Parathyroid adenoma (tissue), 2 donors: ENCODE results near the gene CHL1.

ENCODE experiments used
- H2AFZ ChIP-seq: fragments of 300-600 bp; sonication (generic); one replicate; pipeline ENCODE4 v1.7.0; 2017; ENCODE audit warnings: antibody characterized with exemption, mild to moderate bottlenecking
- H3K27ac ChIP-seq: fragments of 300-600 bp; sonication (generic); one replicate; pipeline ENCODE4 v1.7.0; 2017
- H3K27me3 ChIP-seq: fragments of 300-600 bp; sonication (generic); one replicate; pipeline ENCODE4 v1.7.0; 2017; ENCODE audit warnings: low read length; ENCODE audit not compliant: control insufficient read depth, insufficient read depth
- H3K36me3 ChIP-seq: fragments of 300-600 bp; sonication (generic); one replicate; pipeline ENCODE4 v1.7.0; 2017; ENCODE audit warnings: low read length; ENCODE audit not compliant: control insufficient read depth, insufficient read depth
- H3K4me1 ChIP-seq: fragments of 300-600 bp; sonication (generic); one replicate; pipeline ENCODE4 v1.7.0; 2017; ENCODE audit warnings: control low read depth
- H3K4me2 ChIP-seq: fragments of 300-600 bp; sonication (generic); one replicate; pipeline ENCODE4 v1.7.0; 2017; ENCODE audit warnings: low read length
- H3K4me3 ChIP-seq: fragments of 300-600 bp; sonication (generic); one replicate; pipeline ENCODE4 v1.7.0; 2017; ENCODE audit warnings: low read depth, low read length
- H3K79me2 ChIP-seq: fragments of 300-600 bp; sonication (generic); one replicate; pipeline ENCODE4 v1.7.0; 2017; ENCODE audit warnings: control low read depth
- H3K9ac ChIP-seq: fragments of 300-600 bp; sonication (generic); one replicate; pipeline ENCODE4 v1.7.0; 2017; ENCODE audit warnings: mild to moderate bottlenecking
- H3K9me3 ChIP-seq: fragments of 300-600 bp; sonication (generic); one replicate; pipeline ENCODE4 v1.7.0; 2017; ENCODE audit warnings: low read length; ENCODE audit not compliant: control insufficient read depth
- CTCF ChIP-seq: fragments of 300-600 bp; sonication (generic); IDR thresholded peaks from one replicate; pipeline ENCODE4 v1.7.0; 2017; ENCODE audit warnings: antibody characterized with exemption, mild to moderate bottlenecking
- donor health status: primary hyperparathyroidism.

Gene CHL1

GRCh38 chr3:426072-426471, 229.5 kb downstream of the CHL1 start:
- Histone ChIP-seq H3K9ac (no peak overlapping the region), H3K27me3 (no peaks in the 10 kb centered on the region), H3K9me3 (no peaks in the 10 kb centered on the region), H2AFZ (no peak overlapping the region), H3K79me2 (no peaks in the 10 kb centered on the region), H3K27ac (no peak overlapping the region), H3K36me3 (no peaks in the 10 kb centered on the region), H3K4me1 (no peaks in the 10 kb centered on the region), H3K4me2 (no peak overlapping the region), H3K4me3 (no peak overlapping the region)
- no peak for TF ChIP-seq CTCF

GRCh38 chr3:427128-427527, 230.6 kb downstream of the CHL1 start:
- H3K4me3 ChIP-seq: no peak overlapping the region
- no peaks in the 10 kb centered on the region for H3K36me3 ChIP-seq
- TF ChIP-seq CTCF: no peak
- H3K27ac ChIP-seq: no peak overlapping the region
- no peaks in the 10 kb centered on the region for H3K9me3 ChIP-seq
- H3K4me2 ChIP-seq: no peak overlapping the region
- H3K27me3 ChIP-seq: no peaks in the 10 kb centered on the region
- H2AFZ ChIP-seq: no peak overlapping the region
- H3K4me1 ChIP-seq: no peaks in the 10 kb centered on the region
- no peaks in the 10 kb centered on the region for H3K79me2 ChIP-seq
- no peak overlapping the region for H3K9ac ChIP-seq

- Histone ChIP-seq H3K9me3 (no peaks in the 10 kb centered on the region), H3K4me3 (no peak overlapping the region), H3K4me1 (no peaks in the 10 kb centered on the region), H3K9ac (no peak overlapping the region), H2AFZ (no peak overlapping the region), H3K27ac (no peak overlapping the region), H3K79me2 (no peaks in the 10 kb centered on the region), H3K4me2 (no peak overlapping the region), H3K27me3 (no peaks in the 10 kb centered on the region), H3K36me3 (no peaks in the 10 kb centered on the region)
- TF ChIP-seq CTCF: no peak
Measured at GRCh38 chr3:430186-430585, 233.6 kb downstream of the CHL1 start.

- Histone ChIP-seq H3K9me3 (no peaks in the 10 kb centered on the region), H3K9ac (no peak overlapping the region), H3K27ac (no peak overlapping the region), H3K4me3 (no peak overlapping the region), H2AFZ (no peak overlapping the region), H3K36me3 (no peaks in the 10 kb centered on the region), H3K79me2 (no peaks in the 10 kb centered on the region), H3K4me1 (no peaks in the 10 kb centered on the region), H3K27me3 (no peaks in the 10 kb centered on the region), H3K4me2 (no peak overlapping the region)
- TF ChIP-seq CTCF: no peak
Measured at GRCh38 chr3:435161-435560, 238.6 kb downstream of the CHL1 start.

- Histone ChIP-seq H3K9ac (no peak overlapping the region), H3K9me3 (no peaks in the 10 kb centered on the region), H3K4me3 (no peak overlapping the region), H3K4me1 (no peaks in the 10 kb centered on the region), H3K79me2 (no peaks in the 10 kb centered on the region), H3K27ac (no peak overlapping the region), H3K36me3 (no peaks in the 10 kb centered on the region), H3K27me3 (no peaks in the 10 kb centered on the region), H2AFZ (no peak overlapping the region), H3K4me2 (no peak overlapping the region)
- TF ChIP-seq CTCF: no peak
Measured at GRCh38 chr3:436053-436452, 239.5 kb downstream of the CHL1 start.
